DND-41 (cell line): ENCODE measurements around the gene ASIC1.

ENCODE experiments used
- ATAC-seq: fragments of 200-7000 bp; cut with Tn5 transposase; 3 replicates; pipeline ENCODE4 v1.9.1; 2021; ENCODE audit warnings: low read depth; ENCODE audit not compliant: insufficient read depth
- DNase-seq: peaks from one replicate; pipeline ENCODE4 v3.0.0-alpha.2; 2020
- H2AFZ ChIP-seq: 2 replicates; pipeline ENCODE4 v1.6.0; 2012; ENCODE audit warnings: low read depth, low read length
- H3K27ac ChIP-seq: 2 replicates; pipeline ENCODE4 v1.5.1; 2012; ENCODE audit warnings: low read length, inconsistent platforms
- H3K27me3 ChIP-seq: fragments of 200-600 bp; sonication (generic); 2 replicates; pipeline ENCODE4 v1.6.0; 2012; ENCODE audit warnings: low read length, mild to moderate bottlenecking, inconsistent platforms; ENCODE audit not compliant: insufficient read depth, poor library complexity
- H3K36me3 ChIP-seq: 2 replicates; pipeline ENCODE4 v1.5.1; 2012; ENCODE audit warnings: low read length, inconsistent platforms; ENCODE audit not compliant: insufficient read depth
- H3K4me1 ChIP-seq: 2 replicates; pipeline ENCODE4 v1.5.1; 2012; ENCODE audit warnings: mild to moderate bottlenecking, low read length; ENCODE audit not compliant: insufficient read depth
- H3K4me2 ChIP-seq: 2 replicates; pipeline ENCODE4 v1.6.0; 2012; ENCODE audit warnings: mild to moderate bottlenecking, moderate library complexity, low read length, inconsistent platforms; ENCODE audit not compliant: insufficient read depth
- H3K4me3 ChIP-seq, 2 experiments: fragments of 200-600 bp in 1 of 2; shearing (Covaris generic) in 1 of 2; 2 replicates each; pipeline ENCODE4 v1.5.1; 2012 to 2016; ENCODE audit warnings: inconsistent platforms in 2 of 2, low read length in 2 of 2, mild to moderate bottlenecking in 2 of 2, low read depth in 1 of 2, moderate library complexity in 1 of 2
- H3K79me2 ChIP-seq: 2 replicates; pipeline ENCODE4 v1.6.0; 2012; ENCODE audit warnings: low read length, inconsistent platforms; ENCODE audit not compliant: insufficient read depth
- H3K9ac ChIP-seq: 2 replicates; pipeline ENCODE4 v1.6.0; 2012; ENCODE audit warnings: low read depth, mild to moderate bottlenecking, inconsistent platforms, low read length, moderate library complexity
- H3K9me3 ChIP-seq: 2 replicates; pipeline ENCODE4 v1.5.1; 2012; ENCODE audit warnings: low read length, moderate library complexity, mild to moderate bottlenecking, inconsistent platforms; ENCODE audit not compliant: insufficient read depth, severe bottlenecking
- H4K20me1 ChIP-seq: 2 replicates; pipeline ENCODE4 v1.6.0; 2012; ENCODE audit warnings: low read length; ENCODE audit not compliant: insufficient read depth
- EZH2 ChIP-seq: IDR thresholded peaks from 3 replicates; pipeline ENCODE4 v1.6.1; 2012; ENCODE audit warnings: borderline replicate concordance, low read depth, mild to moderate bottlenecking, moderate library complexity, low read length, inconsistent platforms; ENCODE audit not compliant: severe bottlenecking
- TF ChIP-seq, protein P1 (sequence below): IDR thresholded peaks from 2 replicates; pipeline ENCODE4 v1.5.1; 2012; ENCODE audit warnings: borderline replicate concordance, low read length, moderate library complexity, mild to moderate bottlenecking; ENCODE audit not compliant: poor library complexity, severe bottlenecking; ENCODE audit errors: extremely low read depth

ASIC1 gene

DNA sequence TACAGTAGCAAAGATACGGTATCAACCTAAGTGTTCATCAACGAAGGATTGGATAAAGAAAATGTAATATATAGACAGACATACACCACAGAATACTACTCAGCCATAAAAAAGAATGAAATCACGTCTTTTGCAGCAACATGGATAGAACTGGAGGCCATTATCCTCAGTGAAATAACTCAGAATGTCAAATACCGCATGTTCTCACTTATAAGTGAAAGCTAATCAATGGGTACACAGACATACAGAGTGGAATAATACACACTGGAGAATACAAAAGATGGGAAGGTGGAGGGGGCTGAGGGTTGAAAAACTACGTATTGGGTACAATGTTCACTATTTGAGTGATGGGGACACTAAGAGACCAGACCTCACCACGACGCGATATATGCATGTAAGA, 33.2 kb upstream of the ASIC1 start:
- no peak for ATAC-seq
- no peaks in the 10 kb centered on the region for H3K27me3 ChIP-seq
- peak overlapping the region; percentile 65 for H3K4me2 ChIP-seq
- no peak for TF ChIP-seq EZH2
- TF ChIP-seq, protein P1, sequence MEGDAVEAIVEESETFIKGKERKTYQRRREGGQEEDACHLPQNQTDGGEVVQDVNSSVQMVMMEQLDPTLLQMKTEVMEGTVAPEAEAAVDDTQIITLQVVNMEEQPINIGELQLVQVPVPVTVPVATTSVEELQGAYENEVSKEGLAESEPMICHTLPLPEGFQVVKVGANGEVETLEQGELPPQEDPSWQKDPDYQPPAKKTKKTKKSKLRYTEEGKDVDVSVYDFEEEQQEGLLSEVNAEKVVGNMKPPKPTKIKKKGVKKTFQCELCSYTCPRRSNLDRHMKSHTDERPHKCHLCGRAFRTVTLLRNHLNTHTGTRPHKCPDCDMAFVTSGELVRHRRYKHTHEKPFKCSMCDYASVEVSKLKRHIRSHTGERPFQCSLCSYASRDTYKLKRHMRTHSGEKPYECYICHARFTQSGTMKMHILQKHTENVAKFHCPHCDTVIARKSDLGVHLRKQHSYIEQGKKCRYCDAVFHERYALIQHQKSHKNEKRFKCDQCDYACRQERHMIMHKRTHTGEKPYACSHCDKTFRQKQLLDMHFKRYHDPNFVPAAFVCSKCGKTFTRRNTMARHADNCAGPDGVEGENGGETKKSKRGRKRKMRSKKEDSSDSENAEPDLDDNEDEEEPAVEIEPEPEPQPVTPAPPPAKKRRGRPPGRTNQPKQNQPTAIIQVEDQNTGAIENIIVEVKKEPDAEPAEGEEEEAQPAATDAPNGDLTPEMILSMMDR, result no peak
- H3K79me2 ChIP-seq, result peaks cover 61% of the 10 kb centered on the region
- peaks cover 24% of the 10 kb centered on the region for H3K36me3 ChIP-seq
- H3K9me3 ChIP-seq, result no peaks in the 10 kb centered on the region
- H3K27ac ChIP-seq, result peak overlapping the region; percentile 93
- peak overlapping the region; percentile 90 for H3K9ac ChIP-seq
- H4K20me1 ChIP-seq, result peaks cover 10% of the 10 kb centered on the region; the same call in 1 of the 2 replicates
- peaks cover 42% of the 10 kb centered on the region for H3K4me1 ChIP-seq
- no peak overlapping the region for H2AFZ ChIP-seq
- DNase-seq, result no peak
- peak overlapping the region; percentile 86 to 90; a peak in 3 of 4 replicates for H3K4me3 ChIP-seq

DNA sequence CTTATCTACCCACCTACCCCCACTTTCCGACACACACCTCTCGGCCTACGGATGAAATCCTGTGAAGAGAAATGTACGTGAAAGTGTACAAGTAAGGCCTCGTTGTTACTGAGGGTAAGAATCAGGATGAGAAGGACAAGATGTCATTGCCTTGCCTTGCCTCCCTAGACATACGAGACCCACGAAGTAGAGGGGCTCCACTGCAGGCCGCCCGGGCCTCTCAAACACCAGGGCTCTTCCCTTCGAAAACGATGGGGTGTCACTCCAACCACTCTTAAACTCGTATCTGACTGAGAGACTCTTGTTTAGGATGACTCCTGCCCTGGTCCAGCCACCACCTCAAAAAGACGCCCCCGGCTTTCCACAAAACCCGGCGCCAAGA, 32.6 kb upstream of the ASIC1 start:
- Histone ChIP-seq H3K79me2 (peaks cover 55% of the 10 kb centered on the region), H3K27me3 (no peaks in the 10 kb centered on the region), H4K20me1 (peaks cover 8% of the 10 kb centered on the region; the same call in 1 of the 2 replicates), H3K4me3 (peak overlapping the region; percentile 86 to 90), H3K4me2 (peak overlapping the region; percentile 65), H3K9ac (peak overlapping the region; percentile 90), H3K9me3 (no peaks in the 10 kb centered on the region), H3K36me3 (peaks cover 22% of the 10 kb centered on the region), H2AFZ (peak overlapping the region; percentile 81), H3K4me1 (peaks cover 42% of the 10 kb centered on the region), H3K27ac (peak overlapping the region; percentile 93)
- DNase-seq (no peak), ATAC-seq (peak; percentile 49)
- TF ChIP-seq EZH2, result no peak
- TF ChIP-seq, protein P1, result no peak

DNA sequence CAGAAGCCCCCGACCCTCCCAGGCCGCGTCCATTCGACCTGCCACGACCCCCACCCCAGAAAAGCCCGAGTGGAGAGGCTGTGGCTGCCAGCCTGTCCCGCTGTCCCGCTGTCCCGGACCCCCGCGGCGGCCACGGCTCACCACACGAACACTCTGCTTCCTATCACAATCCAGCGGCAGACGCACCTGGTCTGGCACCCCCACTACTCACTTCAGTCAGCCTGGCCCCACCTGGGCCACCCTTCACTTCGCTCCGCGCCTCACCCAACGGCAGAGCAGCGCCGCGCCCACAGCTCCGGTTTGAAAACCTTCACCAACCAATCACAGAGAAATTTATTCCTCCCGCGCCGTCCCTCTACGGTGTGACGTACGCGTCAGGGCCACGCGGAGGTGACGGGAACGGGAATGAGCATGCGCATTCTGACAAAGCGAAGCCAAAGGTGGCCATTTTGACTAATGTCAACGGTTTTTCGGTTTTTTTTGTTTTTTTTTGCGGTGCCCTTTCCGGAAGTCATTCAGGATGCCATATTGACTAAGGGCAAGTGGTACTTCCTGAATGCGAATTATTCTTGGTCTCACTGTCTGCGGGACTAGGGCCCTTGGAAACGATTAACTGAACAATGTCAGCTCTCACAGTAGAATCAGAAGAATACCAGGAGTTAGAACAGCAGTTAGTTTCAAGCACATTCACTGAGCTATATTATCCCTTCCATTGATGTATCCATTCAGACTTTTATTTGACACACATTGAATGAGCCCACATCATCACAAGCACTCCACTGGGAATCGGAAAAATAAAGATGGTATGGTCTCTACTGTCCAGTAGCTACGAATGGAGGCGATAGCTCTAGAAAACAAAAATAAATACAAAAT, 32.0 kb upstream of the ASIC1 start, which contains the start of gene RACGAP1:
TSS of gene RACGAP1 (minus strand) at position 308 of the 873 bp plus-strand sequence. CDS start 8,779 bp downstream, outside the sequence.
- peak within 1 kb of the TSS; percentile 71 for H3K4me2 ChIP-seq
- peak within 1 kb of the TSS; percentile 91 for H2AFZ ChIP-seq
- no peak for TF ChIP-seq EZH2
- TF ChIP-seq, protein P1, result no peak
- peaks cover 22% of the 10 kb centered on the region for H3K36me3 ChIP-seq
- H3K4me3 ChIP-seq, result peak within 1 kb of the TSS; percentile 86 to 90
- H3K4me1 ChIP-seq, result peaks cover 41% of the 10 kb centered on the region
- peak within 1 kb of the TSS; percentile 93 for H3K27ac ChIP-seq
- DNase-seq (peak; percentile 97), ATAC-seq (peak; percentile 96)
- peaks cover 49% of the 10 kb centered on the region for H3K79me2 ChIP-seq
- peak within 1 kb of the TSS; percentile 90 for H3K9ac ChIP-seq
- no peaks in the 10 kb centered on the region for H3K9me3 ChIP-seq
- no peaks in the 10 kb centered on the region for H3K27me3 ChIP-seq
- peaks cover 6% of the 10 kb centered on the region; the same call in 1 of the 2 replicates for H4K20me1 ChIP-seq
